HG03354 (cell line): ENCODE data around the gene TRO.

Experiments
- ATAC-seq: cut with Tn5 transposase; IDR thresholded peaks from one replicate; pipeline ENCODE4 v1.9.1; 2021; ENCODE audit warnings: mild to moderate bottlenecking; ENCODE audit not compliant: unreplicated experiment, poor library complexity, severe bottlenecking

TRO gene, protein sequence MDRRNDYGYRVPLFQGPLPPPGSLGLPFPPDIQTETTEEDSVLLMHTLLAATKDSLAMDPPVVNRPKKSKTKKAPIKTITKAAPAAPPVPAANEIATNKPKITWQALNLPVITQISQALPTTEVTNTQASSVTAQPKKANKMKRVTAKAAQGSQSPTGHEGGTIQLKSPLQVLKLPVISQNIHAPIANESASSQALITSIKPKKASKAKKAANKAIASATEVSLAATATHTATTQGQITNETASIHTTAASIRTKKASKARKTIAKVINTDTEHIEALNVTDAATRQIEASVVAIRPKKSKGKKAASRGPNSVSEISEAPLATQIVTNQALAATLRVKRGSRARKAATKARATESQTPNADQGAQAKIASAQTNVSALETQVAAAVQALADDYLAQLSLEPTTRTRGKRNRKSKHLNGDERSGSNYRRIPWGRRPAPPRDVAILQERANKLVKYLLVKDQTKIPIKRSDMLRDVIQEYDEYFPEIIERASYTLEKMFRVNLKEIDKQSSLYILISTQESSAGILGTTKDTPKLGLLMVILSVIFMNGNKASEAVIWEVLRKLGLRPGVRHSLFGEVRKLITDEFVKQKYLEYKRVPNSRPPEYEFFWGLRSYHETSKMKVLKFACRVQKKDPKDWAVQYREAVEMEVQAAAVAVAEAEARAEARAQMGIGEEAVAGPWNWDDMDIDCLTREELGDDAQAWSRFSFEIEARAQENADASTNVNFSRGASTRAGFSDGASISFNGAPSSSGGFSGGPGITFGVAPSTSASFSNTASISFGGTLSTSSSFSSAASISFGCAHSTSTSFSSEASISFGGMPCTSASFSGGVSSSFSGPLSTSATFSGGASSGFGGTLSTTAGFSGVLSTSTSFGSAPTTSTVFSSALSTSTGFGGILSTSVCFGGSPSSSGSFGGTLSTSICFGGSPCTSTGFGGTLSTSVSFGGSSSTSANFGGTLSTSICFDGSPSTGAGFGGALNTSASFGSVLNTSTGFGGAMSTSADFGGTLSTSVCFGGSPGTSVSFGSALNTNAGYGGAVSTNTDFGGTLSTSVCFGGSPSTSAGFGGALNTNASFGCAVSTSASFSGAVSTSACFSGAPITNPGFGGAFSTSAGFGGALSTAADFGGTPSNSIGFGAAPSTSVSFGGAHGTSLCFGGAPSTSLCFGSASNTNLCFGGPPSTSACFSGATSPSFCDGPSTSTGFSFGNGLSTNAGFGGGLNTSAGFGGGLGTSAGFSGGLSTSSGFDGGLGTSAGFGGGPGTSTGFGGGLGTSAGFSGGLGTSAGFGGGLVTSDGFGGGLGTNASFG (N-terminal part only)

DNA sequence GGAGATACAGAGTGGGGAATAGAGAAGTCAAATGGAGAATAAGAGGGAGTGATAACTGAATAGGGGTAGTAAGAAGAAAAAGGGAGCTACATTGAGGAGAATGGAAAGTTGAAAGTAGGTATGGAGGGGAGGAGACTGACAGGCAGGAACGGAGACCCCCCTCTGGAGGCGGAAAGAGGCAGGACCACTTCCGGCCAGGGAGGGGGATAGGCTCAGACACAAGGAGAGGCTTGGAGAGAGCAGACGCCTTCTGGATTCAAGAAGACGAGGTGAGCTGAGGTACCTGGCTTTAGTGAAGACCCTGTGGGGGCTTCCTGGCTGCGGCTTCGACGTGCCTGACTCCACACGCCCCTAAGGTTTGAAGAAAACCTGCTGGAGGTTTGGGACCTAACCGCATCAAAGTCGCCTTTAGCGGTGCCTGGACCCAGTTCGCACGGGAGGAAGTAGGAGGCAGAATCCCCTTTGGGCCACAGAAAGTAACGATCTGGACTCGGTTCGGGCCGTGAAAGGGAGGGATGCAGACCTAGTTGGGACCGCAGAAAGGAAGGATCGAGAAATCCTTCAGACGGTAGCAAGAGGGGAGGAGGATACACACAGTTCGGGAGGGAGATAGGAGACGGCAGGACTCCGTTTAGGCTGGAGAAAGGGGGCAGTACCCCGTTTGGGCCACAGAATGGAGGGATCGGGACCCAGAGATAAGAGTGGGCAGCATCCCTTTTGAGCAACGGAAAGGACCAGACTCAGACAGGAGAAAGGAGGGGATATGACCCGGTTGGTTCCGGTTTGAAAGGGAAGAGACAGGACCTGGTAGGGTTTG is at the start of gene TRO:
Gene TRO, plus strand, starts transcription at position 215 of the 817 bp plus-strand sequence. CDS start 1,423 bp downstream, outside the sequence.
- ATAC-seq: peak; percentile 26

GRCh38 chrX:54885740-54886139 is 34.9 kb upstream of the TRO start:
- no peak for ATAC-seq

DNA sequence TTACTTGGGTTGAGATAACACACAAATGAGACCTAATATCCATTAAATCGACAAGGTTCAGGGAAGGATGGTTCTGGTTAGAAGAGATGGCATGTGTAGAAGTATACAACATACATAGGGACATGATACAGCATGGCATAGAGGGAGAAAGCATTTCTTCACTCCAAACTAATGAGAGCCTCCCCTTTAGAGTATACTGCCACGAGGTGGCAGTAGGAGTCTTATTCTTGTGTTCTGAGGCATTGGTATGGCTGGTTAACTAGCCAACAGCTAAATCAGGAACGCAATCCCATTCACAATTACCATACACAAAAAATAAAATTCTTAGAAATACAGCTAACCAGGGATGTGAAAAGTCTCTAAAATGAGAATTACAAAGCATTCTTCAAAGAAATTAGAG is 29.1 kb upstream of the TRO start:
- peak; percentile 54 for ATAC-seq

GRCh38 chrX:54894159-54894558 is 26.5 kb upstream of the TRO start:
- ATAC-seq: no peak

- no peak for ATAC-seq
These were observed 10.7 kb upstream of the TRO start for GRCh38 chrX:54909941-54910340.

DNA sequence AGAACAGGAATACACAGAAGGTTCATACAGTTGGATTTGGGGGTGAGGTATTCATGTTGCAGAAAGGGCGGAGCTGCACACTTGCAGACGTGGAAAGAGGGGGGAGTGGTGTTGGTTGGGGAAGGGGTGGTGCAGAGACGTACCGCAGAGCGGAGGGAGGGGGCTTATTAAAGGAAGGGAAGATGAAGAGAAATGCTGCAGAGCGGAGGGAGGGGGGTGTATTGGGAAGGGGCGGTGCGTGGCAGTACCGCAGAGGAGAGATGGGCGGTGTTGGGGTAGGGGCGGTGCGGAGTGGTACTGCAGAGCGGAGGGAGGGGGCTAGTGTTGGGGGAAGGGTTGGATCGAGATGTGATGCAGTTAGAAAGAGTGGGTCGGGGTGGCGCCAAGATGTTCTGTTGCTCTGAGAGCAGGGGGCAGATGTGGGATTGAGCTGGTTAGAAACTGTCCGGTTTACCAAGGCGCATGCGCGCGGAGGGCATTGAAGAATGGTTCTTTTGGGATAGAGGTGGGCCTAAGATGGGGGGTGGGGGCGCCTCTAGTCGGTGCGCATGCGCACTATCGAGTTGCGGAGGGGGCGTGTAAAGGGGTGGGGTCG is 900 bp downstream of the TRO start:
- peak; percentile 70 for ATAC-seq

DNA sequence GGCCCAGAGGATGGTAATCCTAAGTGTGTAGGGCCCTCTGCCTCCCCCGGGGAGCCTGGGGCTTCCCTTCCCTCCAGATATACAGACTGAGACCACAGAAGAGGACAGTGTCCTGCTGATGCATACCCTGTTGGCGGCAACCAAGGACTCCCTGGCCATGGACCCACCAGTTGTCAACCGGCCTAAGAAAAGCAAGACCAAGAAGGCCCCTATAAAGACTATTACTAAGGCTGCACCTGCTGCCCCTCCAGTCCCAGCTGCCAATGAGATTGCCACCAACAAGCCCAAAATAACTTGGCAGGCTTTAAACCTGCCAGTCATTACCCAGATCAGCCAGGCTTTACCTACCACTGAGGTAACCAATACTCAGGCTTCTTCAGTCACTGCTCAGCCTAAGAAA is 1.9 kb downstream of the TRO start:
- ATAC-seq: no peak

- ATAC-seq: no peak
These were observed 2.8 kb downstream of the TRO start for GRCh38 chrX:54923376-54923775.

- ATAC-seq: no peak
These were observed 6.4 kb downstream of the TRO start for GRCh38 chrX:54926978-54927377.

GRCh38 chrX:54928876-54929275 is 8.3 kb downstream of the TRO start:
- no peak for ATAC-seq

DNA sequence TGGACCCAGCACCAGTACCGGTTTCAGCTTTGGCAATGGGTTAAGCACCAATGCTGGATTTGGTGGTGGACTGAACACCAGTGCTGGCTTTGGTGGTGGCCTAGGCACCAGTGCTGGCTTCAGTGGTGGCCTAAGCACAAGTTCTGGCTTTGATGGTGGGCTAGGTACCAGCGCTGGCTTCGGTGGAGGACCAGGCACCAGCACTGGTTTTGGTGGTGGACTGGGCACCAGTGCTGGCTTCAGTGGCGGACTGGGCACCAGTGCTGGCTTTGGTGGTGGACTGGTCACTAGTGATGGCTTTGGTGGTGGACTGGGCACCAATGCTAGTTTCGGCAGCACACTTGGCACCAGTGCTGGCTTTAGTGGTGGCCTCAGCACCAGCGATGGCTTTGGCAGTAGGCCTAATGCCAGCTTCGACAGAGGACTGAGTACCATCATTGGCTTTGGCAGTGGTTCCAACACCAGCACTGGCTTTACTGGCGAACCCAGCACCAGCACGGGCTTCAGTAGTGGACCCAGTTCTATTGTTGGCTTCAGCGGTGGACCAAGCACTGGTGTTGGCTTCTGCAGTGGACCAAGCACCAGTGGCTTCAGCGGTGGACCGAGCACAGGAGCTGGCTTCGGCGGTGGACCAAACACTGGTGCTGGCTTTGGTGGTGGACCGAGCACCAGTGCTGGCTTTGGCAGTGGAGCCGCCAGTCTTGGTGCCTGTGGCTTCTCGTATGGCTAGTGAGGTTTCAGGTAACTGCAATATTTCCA is 9.8 kb downstream of the TRO start:
- no peak for ATAC-seq

DNA sequence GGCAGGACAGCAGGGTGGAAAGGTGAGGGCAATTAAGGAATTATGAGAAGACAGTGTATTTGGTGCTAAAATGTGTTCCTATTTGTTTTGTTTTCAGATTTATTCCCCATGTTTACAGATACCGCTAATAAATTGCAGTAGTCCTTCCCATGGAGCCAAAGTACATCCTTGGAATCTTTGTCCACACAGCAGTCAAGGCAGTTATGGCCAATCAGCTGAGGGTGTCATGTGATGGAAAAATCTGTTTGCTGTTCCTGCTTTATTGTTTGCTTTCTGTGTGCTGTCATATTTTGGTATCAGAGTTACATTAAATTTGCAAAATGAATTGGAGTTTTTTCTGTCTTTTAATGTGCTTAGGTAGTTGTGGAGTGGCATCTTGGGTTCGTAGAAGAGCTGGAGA is 10.5 kb downstream of the TRO start:
- no peak for ATAC-seq

- ATAC-seq: no peak
These were observed 12.7 kb downstream of the TRO start for GRCh38 chrX:54933150-54933826.

- ATAC-seq: no peak
These were observed 13.4 kb downstream of the TRO start for GRCh38 chrX:54934058-54934457.

DNA sequence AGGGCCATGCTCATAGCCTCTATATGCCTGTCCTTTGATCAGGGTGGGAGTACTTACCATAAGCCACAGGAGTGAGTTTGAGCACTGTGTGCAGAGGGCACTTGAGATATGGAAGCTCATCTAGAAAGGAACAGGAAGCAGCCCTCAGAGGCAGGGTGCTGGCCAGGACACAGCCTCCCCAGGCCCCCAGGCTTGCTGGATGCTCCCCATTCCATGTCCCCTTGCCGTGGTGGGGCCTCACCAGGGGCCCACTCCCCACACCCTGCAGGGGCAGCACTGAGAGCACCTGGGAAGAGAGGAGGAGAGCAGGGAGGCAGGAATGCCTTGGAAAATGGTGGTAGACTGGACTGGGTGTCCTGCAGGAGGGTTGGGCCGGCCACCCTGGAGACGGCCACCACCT is 14.3 kb downstream of the TRO start:
- ATAC-seq: no peak

- ATAC-seq: no peak
These were observed 14.7 kb downstream of the TRO start for GRCh38 chrX:54935306-54935705.

GRCh38 chrX:54937416-54937815 is 16.8 kb downstream of the TRO start:
- ATAC-seq: no peak

GRCh38 chrX:54944816-54945215 is 24.2 kb downstream of the TRO start:
- no peak for ATAC-seq
